B cell (primary cell): ENCODE results near the gene MYO1H. TPM values are rescaled to one million over a fixed set of nuclear protein-coding genes. Genes with fewer than 3 reads are reported as not detected.

ENCODE experiments used
- ATAC-seq: fragments of 200-7000 bp; cut with Tn5 transposase; one replicate; pipeline ENCODE4 v1.10.0; 2021; ENCODE audit warnings: low read depth, mild to moderate bottlenecking, moderate number of reproducible peaks, moderate library complexity
- CTCF ChIA-PET: fragments of 350-600 bp; sonication (Branson Sonifier 250); formaldehyde crosslinking; loops from one replicate; lab custom pipeline; 2021; ENCODE audit warnings: antibody characterized with exemption, inconsistent platforms; lab: Charles Lee
- POLR2A ChIA-PET: fragments of 350-600 bp; sonication (Branson Sonifier 250); formaldehyde crosslinking; loops from one replicate; lab custom pipeline; 2021; ENCODE audit warnings: antibody characterized with exemption; lab: Charles Lee
- DNase-seq: peaks from one replicate; pipeline ENCODE4 v3.0.0; 2013
- H2AFZ ChIP-seq: 2 replicates; pipeline ENCODE4 v1.6.1; 2012; ENCODE audit warnings: mild to moderate bottlenecking, low read depth, low read length; ENCODE audit not compliant: insufficient read depth, poor library complexity, severe bottlenecking
- H3K27ac ChIP-seq, 2 donors: 1 replicate in 1 of 2; 2 replicates in 1 of 2; pipeline ENCODE4 v1.5.1; 2012 to 2013; ENCODE audit warnings: low read length in 2 of 2, mild to moderate bottlenecking in 2 of 2, moderate library complexity in 1 of 2
- H3K27me3 ChIP-seq, 4 experiments: fragments of 200-600 bp in 1 of 4; sonication (generic) in 1 of 4; replicated peaks in 1 of 4; 1 replicate in 2 of 4; 2 replicates in 2 of 4; pipeline versions ENCODE4 v1.6.1 to v1.7.0; 2013 to 2016; ENCODE audit warnings: low read length in 3 of 4, mild to moderate bottlenecking in 2 of 4, mixed read lengths in 1 of 4, moderate library complexity in 1 of 4; ENCODE audit not compliant: insufficient read depth in 4 of 4, control insufficient read depth in 3 of 4; ENCODE audit errors: control extremely low read depth in 1 of 4
- H3K36me3 ChIP-seq, 2 experiments: replicated peaks in 1 of 2; 1 replicate in 1 of 2; 2 replicates in 1 of 2; pipeline versions ENCODE4 v1.6.1 to v1.7.1; 2013; ENCODE audit warnings: low read length in 1 of 2; ENCODE audit not compliant: insufficient read depth in 2 of 2, control insufficient read depth in 1 of 2; ENCODE audit errors: control extremely low read depth in 1 of 2, extremely low read depth in 1 of 2
- H3K4me1 ChIP-seq, 2 donors: fragments of 200-600 bp in 1 of 2; sonication (generic) in 1 of 2; 1 replicate in 1 of 2; 2 replicates in 1 of 2; pipeline versions ENCODE4 v1.5.1 to v1.6.1; 2013 to 2017; ENCODE audit warnings: low read length in 2 of 2; ENCODE audit not compliant: control insufficient read depth in 2 of 2, insufficient read depth in 2 of 2
- H3K4me2 ChIP-seq: replicated peaks from 2 replicates; pipeline ENCODE3; 2012; ENCODE audit warnings: mild to moderate bottlenecking, low read depth, low read length; ENCODE audit not compliant: poor library complexity, severe bottlenecking
- H3K4me3 ChIP-seq, 5 experiments: fragments of 200-600 bp in 1 of 5; sonication (generic) in 1 of 5; 1 replicate in 3 of 5; 2 replicates in 2 of 5; pipeline versions ENCODE4 v1.5.1 to v1.7.0; 2011 to 2016; ENCODE audit warnings: low read length in 4 of 5, mild to moderate bottlenecking in 4 of 5, low read depth in 2 of 5, control low read depth in 1 of 5, moderate library complexity in 1 of 5; ENCODE audit not compliant: insufficient read depth in 1 of 5; ENCODE audit errors: control extremely low read depth in 1 of 5, extremely low read depth in 1 of 5
- H3K79me2 ChIP-seq: fragments of 200-600 bp; sonication (generic); one replicate; pipeline ENCODE4 v1.6.0; 2016; ENCODE audit warnings: low read length; ENCODE audit not compliant: control insufficient read depth, insufficient read depth
- H3K9ac ChIP-seq: fragments of 200-600 bp; sonication (generic); 2 replicates; pipeline ENCODE4 v1.6.1; 2017; ENCODE audit warnings: mild to moderate bottlenecking, low read length, moderate library complexity
- H3K9me3 ChIP-seq, 3 donors: one replicate each; pipeline versions ENCODE4 v1.6.1 to v1.7.1; 2013; ENCODE audit warnings: low read length in 2 of 3; ENCODE audit not compliant: control insufficient read depth in 2 of 3, insufficient read depth in 1 of 3; ENCODE audit errors: control extremely low read depth in 1 of 3
- H4K20me1 ChIP-seq: 2 replicates; pipeline ENCODE4 v1.6.0; 2012; ENCODE audit warnings: mild to moderate bottlenecking, low read length; ENCODE audit not compliant: insufficient read depth, control insufficient read depth, poor library complexity, severe bottlenecking
- H3K27ac Mint-ChIP-seq: one replicate; pipeline ENCODE4 v1.8.0; 2021; ENCODE audit warnings: mixed read lengths
- H3K27me3 Mint-ChIP-seq: one replicate; pipeline ENCODE4 v1.8.0; 2021; ENCODE audit warnings: mixed read lengths
- H3K4me1 Mint-ChIP-seq: one replicate; pipeline ENCODE4 v1.8.0; 2021; ENCODE audit warnings: mixed read lengths
- H3K4me3 Mint-ChIP-seq: one replicate; pipeline ENCODE4 v1.8.0; 2021; ENCODE audit warnings: mixed read lengths
- H3K9me3 Mint-ChIP-seq: one replicate; pipeline ENCODE4 v1.8.0; 2022; ENCODE audit warnings: mixed read lengths; ENCODE audit not compliant: insufficient read depth
- EZH2 ChIP-seq: IDR thresholded peaks from 2 replicates; pipeline ENCODE4 v1.6.1; 2012; ENCODE audit warnings: borderline replicate concordance, low read depth, mild to moderate bottlenecking, moderate library complexity, low read length; ENCODE audit not compliant: insufficient read depth, poor library complexity, severe bottlenecking
- WGBS: methylation state at CpG from one replicate; pipeline ENCODE4 v1.1.5; 2013; ENCODE audit warnings: missing lambda C conversion rate; ENCODE audit not compliant: insufficient coverage; 5-methylcytosine and 5-hydroxymethylcytosine counted together
- intact Hi-C: fragments of 100-400 bp; cut with micrococcal nuclease; formaldehyde crosslinking; loops from one replicate; pipeline ENCODE4 v1.10.0; 2022
- polyA plus RNA-seq: library from polyadenylated mRNA; depleted of rRNA; stranded (reverse); fragments of >200 nt; gene quantifications from 2 replicates; pipeline ENCODE4 v1.2.3, GENCODE V29; 2012
- total RNA-seq, 2 donors: library from RNA; stranded (reverse); fragments of 120-200 nt in 1 of 2; gene quantifications; 1 replicate in 1 of 2; 2 replicates in 1 of 2; pipeline versions ENCODE4 v1.2.3 to v1.2.4, GENCODE V29; 2013 to 2022
- TF ChIP-seq, protein P1 (sequence below): fragments of 200-600 bp; IDR thresholded peaks from one replicate; pipeline ENCODE4 v1.8.0; 2022; ENCODE audit warnings: antibody characterized with exemption, mild to moderate bottlenecking

The MYO1H gene
- total and polyA plus RNA-seq, 2 donors (not counting 1 experiment from before 2014, with no cell fraction given) = not detected

DNA sequence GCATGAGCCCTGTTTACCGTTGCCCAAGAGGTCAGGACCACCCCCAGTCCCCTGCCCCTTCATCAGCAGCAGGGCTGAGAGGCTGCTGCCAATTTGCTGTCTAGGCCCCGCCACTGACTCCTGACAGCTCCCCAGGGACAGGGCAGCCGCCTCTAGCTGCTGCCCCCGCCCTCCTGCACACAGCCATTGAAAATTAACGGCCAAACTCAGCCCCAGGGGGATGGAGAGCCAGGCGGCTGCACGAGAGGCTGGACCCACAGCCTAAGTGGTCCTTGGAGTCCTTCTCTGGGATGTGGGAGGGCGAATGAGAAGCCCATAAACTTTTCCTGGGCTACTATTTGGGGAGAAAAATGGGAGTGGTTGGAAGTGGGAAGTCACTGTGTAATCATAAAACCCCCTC is 43.2 kb upstream of the MYO1H start:
- Histone ChIP-seq H4K20me1 (no peaks in the 10 kb centered on the region), H2AFZ (no peak overlapping the region), H3K9ac (no peak overlapping the region), H3K36me3 (no peaks in the 10 kb centered on the region), H3K27me3 (peaks cover 0 to 52% (median 18%) of the 10 kb centered on the region in 4 experiments), H3K9me3 (no peaks in the 10 kb centered on the region), H3K79me2 (no peaks in the 10 kb centered on the region), H3K27ac (no peak overlapping the region), H3K4me1 (peaks cover 4 to 8% of the 10 kb centered on the region in 2 donors), H3K4me2 (no peak overlapping the region), H3K4me3 (no peak overlapping the region)
- DNase-seq = no peak
- no peaks in the 10 kb centered on the region for H3K9me3 Mint-ChIP-seq
- H3K27me3 Mint-ChIP-seq = peaks cover 51% of the 10 kb centered on the region
- intact Hi-C loops = no loop called here
- no peak for ATAC-seq
- peaks cover 7% of the 10 kb centered on the region for H3K4me1 Mint-ChIP-seq
- TF ChIP-seq EZH2 = no peak
- TF ChIP-seq, protein P1, sequence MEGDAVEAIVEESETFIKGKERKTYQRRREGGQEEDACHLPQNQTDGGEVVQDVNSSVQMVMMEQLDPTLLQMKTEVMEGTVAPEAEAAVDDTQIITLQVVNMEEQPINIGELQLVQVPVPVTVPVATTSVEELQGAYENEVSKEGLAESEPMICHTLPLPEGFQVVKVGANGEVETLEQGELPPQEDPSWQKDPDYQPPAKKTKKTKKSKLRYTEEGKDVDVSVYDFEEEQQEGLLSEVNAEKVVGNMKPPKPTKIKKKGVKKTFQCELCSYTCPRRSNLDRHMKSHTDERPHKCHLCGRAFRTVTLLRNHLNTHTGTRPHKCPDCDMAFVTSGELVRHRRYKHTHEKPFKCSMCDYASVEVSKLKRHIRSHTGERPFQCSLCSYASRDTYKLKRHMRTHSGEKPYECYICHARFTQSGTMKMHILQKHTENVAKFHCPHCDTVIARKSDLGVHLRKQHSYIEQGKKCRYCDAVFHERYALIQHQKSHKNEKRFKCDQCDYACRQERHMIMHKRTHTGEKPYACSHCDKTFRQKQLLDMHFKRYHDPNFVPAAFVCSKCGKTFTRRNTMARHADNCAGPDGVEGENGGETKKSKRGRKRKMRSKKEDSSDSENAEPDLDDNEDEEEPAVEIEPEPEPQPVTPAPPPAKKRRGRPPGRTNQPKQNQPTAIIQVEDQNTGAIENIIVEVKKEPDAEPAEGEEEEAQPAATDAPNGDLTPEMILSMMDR = no peak
- no peak overlapping the region for H3K27ac Mint-ChIP-seq
- WGBS = 32% methylated on average over 6 of the region's 8 CpGs
- no peak overlapping the region for H3K4me3 Mint-ChIP-seq
- ChIA-PET CTCF (no interaction called here), POLR2A (no interaction called here)

- ATAC-seq = no peak
- no peak for DNase-seq
- no peak for TF ChIP-seq EZH2
- TF ChIP-seq, protein P1 = no peak
- Histone ChIP-seq H3K27ac (no peak overlapping the region), H3K4me1 (peaks cover 10 to 14% of the 10 kb centered on the region in 2 donors), H3K36me3 (no peaks in the 10 kb centered on the region), H4K20me1 (no peaks in the 10 kb centered on the region), H3K79me2 (no peaks in the 10 kb centered on the region), H2AFZ (no peak overlapping the region), H3K27me3 (peaks cover 0 to 59% (median 18%) of the 10 kb centered on the region in 4 experiments), H3K9ac (no peak overlapping the region), H3K4me2 (no peak overlapping the region), H3K9me3 (no peaks in the 10 kb centered on the region), H3K4me3 (no peak overlapping the region)
- Mint-ChIP-seq H3K4me3 (no peak overlapping the region), H3K4me1 (peaks cover 12% of the 10 kb centered on the region), H3K27ac (no peak overlapping the region), H3K27me3 (peaks cover 55% of the 10 kb centered on the region), H3K9me3 (no peaks in the 10 kb centered on the region)
- ChIA-PET CTCF (no interaction called here), POLR2A (no interaction called here)
- intact Hi-C loops = no loop called here
- 89% methylated on average over 4 of the region's 6 CpGs for WGBS
These were observed 42.2 kb upstream of the MYO1H start for GRCh38 chr12:109305547-109305946.
